Colonic mucosa (tissue), 4 donors: Measurements from ENCODE around the gene TEX14. TPM values are rescaled to one million over a fixed set of nuclear protein-coding genes. Genes with fewer than 3 reads are reported as not detected.

Experiments
- DNase-seq: peaks from one replicate; pipeline ENCODE4 v3.0.0-alpha.2; 2020
- H3K27ac ChIP-seq: fragments of 200-600 bp; one replicate; pipeline ENCODE4 v1.8.0; 2021
- H3K27me3 ChIP-seq: fragments of 200-600 bp; one replicate; pipeline ENCODE4 v1.8.0; 2021
- H3K36me3 ChIP-seq: fragments of 200-600 bp; one replicate; pipeline ENCODE4 v1.8.0; 2021
- H3K4me1 ChIP-seq: fragments of 200-600 bp; one replicate; pipeline ENCODE4 v1.8.0; 2021; ENCODE audit warnings: mild to moderate bottlenecking
- H3K4me3 ChIP-seq: fragments of 200-600 bp; one replicate; pipeline ENCODE4 v1.8.0; 2021
- H3K9ac ChIP-seq, 2 donors: one replicate each; pipeline ENCODE4 v1.7.0; 2013; ENCODE audit warnings: control low read depth in 2 of 2, low read depth in 2 of 2, low read length in 2 of 2
- H3K9me3 ChIP-seq: fragments of 200-600 bp; one replicate; pipeline ENCODE4 v1.8.0; 2021
- intact Hi-C: fragments of 100-400 bp; cut with DNase I; formaldehyde crosslinking; loops from one replicate; pipeline ENCODE4 v1.14.1; 2022
- total RNA-seq, 2 donors: library from RNA; stranded (reverse); fragmentation: NEBNext Ultra II Directional in 1 of 2; extraction: Animal tissue kit (Norgen Biotek cat#: 25700) in 1 of 2; gene quantifications; one replicate each; pipeline ENCODE4 v1.2.1, GENCODE V29; 2021
- TF ChIP-seq, protein P1 (sequence below): fragments of 200-600 bp; IDR thresholded peaks from one replicate; pipeline ENCODE4 v1.8.0; 2022; ENCODE audit warnings: antibody characterized with exemption, mild to moderate bottlenecking
- donor health status: healthy.
- donor health status: DM: no; HTN: no; CAD: no.
- donor health status: DM: no; HTN: no; CAD: no.

Gene TEX14
- total RNA-seq, 2 donors from 2014 or later: 0.10 TPM; not detected in 1

DNA sequence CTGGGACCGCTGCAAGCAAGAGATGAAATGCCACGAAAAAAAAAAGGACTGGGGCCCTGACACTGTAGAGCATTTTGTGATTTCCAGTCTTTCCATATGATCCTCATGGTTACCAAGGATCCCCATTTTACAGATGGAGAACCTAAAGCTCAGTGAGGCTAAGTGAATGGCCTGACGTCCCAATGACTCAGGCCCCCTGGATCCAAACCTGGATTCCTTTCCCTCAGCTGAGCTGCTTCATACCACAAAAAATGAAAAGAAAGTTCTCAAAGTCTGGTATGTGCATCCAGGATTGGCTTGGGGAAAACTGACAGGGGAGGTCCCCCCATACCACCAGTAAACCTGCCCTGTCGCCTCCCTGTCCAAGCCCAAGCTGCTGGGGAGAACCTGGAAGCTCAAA, 80.5 kb downstream of the TEX14 start:
- no peak for DNase-seq
- intact Hi-C loops: no loop called here
- TF ChIP-seq, protein P1, sequence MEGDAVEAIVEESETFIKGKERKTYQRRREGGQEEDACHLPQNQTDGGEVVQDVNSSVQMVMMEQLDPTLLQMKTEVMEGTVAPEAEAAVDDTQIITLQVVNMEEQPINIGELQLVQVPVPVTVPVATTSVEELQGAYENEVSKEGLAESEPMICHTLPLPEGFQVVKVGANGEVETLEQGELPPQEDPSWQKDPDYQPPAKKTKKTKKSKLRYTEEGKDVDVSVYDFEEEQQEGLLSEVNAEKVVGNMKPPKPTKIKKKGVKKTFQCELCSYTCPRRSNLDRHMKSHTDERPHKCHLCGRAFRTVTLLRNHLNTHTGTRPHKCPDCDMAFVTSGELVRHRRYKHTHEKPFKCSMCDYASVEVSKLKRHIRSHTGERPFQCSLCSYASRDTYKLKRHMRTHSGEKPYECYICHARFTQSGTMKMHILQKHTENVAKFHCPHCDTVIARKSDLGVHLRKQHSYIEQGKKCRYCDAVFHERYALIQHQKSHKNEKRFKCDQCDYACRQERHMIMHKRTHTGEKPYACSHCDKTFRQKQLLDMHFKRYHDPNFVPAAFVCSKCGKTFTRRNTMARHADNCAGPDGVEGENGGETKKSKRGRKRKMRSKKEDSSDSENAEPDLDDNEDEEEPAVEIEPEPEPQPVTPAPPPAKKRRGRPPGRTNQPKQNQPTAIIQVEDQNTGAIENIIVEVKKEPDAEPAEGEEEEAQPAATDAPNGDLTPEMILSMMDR: no peak

GRCh38 chr17:58606934-58607333, 84.9 kb downstream of the TEX14 start:
- no peak for DNase-seq

More for the DNA sequence above, 80.5 kb downstream of the TEX14 start:
- Histone ChIP-seq H3K27me3 (no peaks in the 10 kb centered on the region), H3K36me3 (no peaks in the 10 kb centered on the region), H3K27ac (no peak overlapping the region), H3K4me1 (no peaks in the 10 kb centered on the region), H3K4me3 (no peak overlapping the region), H3K9ac (no peak overlapping the region), H3K9me3 (no peaks in the 10 kb centered on the region)

GRCh38 chr17:58605986-58606385, 85.9 kb downstream of the TEX14 start:
- TF ChIP-seq, protein P1: no peak
- no peak overlapping the region for H3K9ac ChIP-seq
- H3K36me3 ChIP-seq: no peaks in the 10 kb centered on the region
- no peak overlapping the region for H3K4me3 ChIP-seq
- intact Hi-C loops: no loop called here
- no peak for DNase-seq
- no peaks in the 10 kb centered on the region for H3K9me3 ChIP-seq
- no peaks in the 10 kb centered on the region for H3K4me1 ChIP-seq
- no peaks in the 10 kb centered on the region for H3K27me3 ChIP-seq
- H3K27ac ChIP-seq: no peak overlapping the region

More at GRCh38 chr17:58606934-58607333, 84.9 kb downstream of the TEX14 start:
- TF ChIP-seq, protein P1: no peak
- no peaks in the 10 kb centered on the region for H3K36me3 ChIP-seq
- H3K9me3 ChIP-seq: no peaks in the 10 kb centered on the region
- intact Hi-C loops: no loop called here
- H3K4me3 ChIP-seq: no peak overlapping the region
- H3K27ac ChIP-seq: no peak overlapping the region
- H3K9ac ChIP-seq: no peak overlapping the region
- H3K27me3 ChIP-seq: no peaks in the 10 kb centered on the region
- H3K4me1 ChIP-seq: no peaks in the 10 kb centered on the region

- Histone ChIP-seq H3K4me1 (no peaks in the 10 kb centered on the region), H3K27ac (no peak overlapping the region), H3K4me3 (no peak overlapping the region), H3K9ac (no peak overlapping the region), H3K9me3 (no peaks in the 10 kb centered on the region), H3K36me3 (no peaks in the 10 kb centered on the region), H3K27me3 (no peaks in the 10 kb centered on the region)
- TF ChIP-seq, protein P1: no peak
- DNase-seq: no peak
- intact Hi-C loops: no loop called here
These were observed 86.4 kb downstream of the TEX14 start for GRCh38 chr17:58605470-58605869.

- Histone ChIP-seq H3K4me3 (no peak overlapping the region), H3K27ac (no peak overlapping the region), H3K36me3 (no peaks in the 10 kb centered on the region), H3K4me1 (no peaks in the 10 kb centered on the region), H3K27me3 (no peaks in the 10 kb centered on the region), H3K9me3 (no peaks in the 10 kb centered on the region), H3K9ac (no peak overlapping the region)
- intact Hi-C loops: no loop called here
- TF ChIP-seq, protein P1: no peak
- DNase-seq: no peak
These were observed 89.9 kb downstream of the TEX14 start for GRCh38 chr17:58601976-58602375.
